DMS153 (cell line): ENCODE data around the gene ZNF324.
"Not testable (repeated sequence)": the region's sequence is repeated elsewhere in the genome, so short reads cannot be mapped to it uniquely, and the experiment has no call there.

Experiments used
- DNase-seq: peaks from one replicate; lab custom pipeline; 2025; lab: John Stamatoyannopoulos, UW

The ZNF324 gene

DNA sequence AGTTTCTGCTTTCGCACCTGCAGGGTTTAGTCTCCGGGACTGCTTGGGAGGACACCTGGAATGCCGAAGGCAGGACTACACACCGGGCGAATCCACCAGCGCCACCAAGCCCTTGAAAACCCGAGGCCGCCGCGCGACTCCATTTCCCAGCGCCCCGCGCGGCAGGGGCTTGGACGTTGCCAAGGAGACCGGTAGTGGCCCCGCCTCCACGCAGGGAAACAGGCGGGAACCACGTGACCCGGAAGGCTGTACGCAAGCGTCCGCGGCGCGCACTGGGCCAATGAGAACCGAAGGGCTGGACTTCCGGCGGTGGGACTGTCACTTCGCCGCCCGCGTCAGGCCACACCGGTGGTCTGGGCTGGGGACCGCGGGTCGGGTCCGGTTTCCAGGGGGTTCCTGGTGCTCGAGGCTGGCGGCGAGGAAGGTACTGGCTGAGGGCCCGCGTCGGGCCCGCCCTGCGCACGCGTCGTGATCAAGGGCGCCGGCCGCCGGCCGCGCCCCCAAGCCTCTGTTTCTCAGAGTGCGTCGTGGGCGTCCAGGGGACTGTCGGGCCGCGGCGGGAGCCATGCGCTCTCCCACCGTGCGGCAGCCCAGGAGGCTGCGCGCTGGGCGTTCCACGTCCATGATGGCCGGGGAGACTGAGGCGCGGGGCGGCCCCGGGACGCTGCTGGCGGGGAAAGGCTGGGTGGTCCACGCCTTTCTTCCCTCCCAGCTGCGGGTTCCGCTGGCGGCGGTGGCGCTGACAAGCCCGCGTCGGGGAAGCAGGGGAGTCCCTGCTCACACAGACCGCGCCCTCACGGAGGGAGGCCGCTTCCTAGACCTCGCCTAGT is at the start of gene ZNF324:
Gene ZNF324 (plus strand): TSS at position 321 of the 830 bp plus-strand sequence. CDS start 2,106 bp downstream, outside the sequence.
- peak; percentile 96 for DNase-seq

DNA sequence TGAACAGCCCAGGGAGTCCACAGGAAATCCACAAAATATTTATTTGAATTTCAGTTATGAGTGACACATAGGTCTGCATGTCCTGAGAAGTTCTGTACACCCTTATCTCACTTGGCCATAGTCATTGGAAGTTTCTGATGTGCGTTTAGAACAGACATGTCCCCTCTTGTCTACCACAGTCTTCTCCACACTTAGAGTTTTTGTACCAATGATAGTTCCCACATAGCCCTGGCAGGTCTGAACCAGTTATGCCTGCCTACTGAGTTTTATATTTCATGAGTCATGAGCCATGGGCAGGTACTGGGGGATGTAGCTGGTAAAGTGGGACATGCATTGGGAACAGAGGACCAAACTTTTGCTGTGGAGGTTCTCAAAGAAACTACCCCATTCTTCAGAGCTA is 38.3 kb upstream of the ZNF324 start:
- DNase-seq, result no peak

DNA sequence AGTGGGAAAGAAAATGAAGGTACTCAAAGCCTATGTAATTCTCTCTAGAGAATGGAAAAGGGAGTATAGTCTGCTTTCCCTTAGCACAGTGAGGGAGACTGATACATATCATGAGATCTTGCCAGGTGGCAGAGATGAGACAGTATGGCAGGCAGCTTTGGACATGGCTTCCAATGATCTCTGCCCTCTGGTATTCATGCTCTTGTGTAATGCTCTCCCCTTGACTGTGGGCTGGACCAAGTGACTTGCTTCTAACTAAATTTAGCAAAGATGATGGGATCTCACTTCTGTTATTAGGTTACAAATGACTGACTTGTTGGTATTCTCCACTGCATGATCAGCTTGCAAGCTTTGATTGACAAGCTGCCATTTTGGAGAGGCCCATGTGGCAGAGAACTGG is 37.1 kb upstream of the ZNF324 start:
- DNase-seq, result no peak

DNA sequence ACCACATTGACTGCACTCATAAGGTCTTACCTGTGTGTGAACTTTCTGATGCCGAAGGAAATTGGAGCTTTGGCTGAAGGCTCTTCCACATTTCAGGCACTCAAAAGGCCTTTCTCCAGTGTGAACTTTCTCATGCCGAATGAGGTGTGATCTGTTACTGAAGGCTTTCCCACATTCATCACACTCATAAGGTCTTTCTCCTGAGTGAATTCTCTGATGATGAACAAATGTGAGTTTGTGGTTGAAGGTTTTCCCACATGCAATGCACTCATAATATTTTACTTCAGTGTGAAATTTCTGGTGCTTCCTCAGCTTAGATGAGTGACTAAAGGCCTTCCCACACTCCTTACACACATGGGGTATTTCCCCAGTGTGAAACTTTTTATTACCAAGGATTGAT is 32.7 kb upstream of the ZNF324 start:
- no peak for DNase-seq

DNA sequence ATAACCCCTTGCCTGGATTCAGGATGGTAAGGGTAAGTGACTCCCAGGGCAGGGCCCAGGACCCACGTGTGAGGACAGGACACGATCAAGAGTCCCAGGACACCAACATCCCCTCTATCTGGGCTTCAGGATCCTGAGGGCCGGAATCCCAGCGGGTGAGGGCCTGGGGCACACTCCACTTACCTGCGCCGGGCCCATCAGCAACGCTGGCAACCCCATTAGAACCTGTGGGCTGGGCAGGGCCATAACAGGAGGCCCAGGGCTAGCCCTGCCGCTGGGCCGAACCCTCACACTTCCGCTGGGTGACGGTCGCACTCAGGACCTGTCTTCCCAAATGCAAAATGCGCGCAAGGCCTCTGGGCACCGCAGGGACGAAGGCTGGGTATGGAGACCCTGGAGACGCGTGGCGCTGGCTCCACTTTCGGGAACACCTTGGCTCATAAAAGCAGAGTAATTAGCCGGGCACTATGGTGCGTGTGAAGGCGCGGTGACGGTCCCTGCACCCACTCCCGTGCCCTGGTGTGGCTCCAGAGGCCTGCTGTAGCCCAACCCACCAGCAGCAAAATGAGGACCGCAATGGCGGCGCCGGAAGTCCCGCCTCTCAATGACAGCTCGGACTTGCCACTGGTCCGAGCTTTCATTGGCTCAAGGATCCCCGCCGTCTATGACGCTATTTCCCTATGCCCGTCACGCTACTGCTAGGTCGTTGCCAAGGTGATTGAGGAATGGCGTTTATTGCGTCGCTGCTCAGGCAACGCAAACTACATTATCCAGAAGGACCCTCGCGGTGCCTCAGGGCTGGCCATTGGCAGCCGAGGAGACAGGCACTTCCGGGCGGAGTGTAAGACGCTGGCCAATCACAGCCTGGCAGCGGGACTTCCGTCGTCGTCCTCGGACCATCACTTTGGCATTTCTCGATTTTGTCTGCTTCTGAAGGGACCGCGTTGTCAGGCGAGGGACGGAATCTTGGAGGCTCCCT is 27.0 kb upstream of the ZNF324 start, which contains the start of gene ZNF132:
Gene ZNF132 (minus strand): TSS at position 578 of the 979 bp plus-strand sequence. CDS start 332 bp downstream, at position 246.
- DNase-seq, result peak; percentile 99

DNA sequence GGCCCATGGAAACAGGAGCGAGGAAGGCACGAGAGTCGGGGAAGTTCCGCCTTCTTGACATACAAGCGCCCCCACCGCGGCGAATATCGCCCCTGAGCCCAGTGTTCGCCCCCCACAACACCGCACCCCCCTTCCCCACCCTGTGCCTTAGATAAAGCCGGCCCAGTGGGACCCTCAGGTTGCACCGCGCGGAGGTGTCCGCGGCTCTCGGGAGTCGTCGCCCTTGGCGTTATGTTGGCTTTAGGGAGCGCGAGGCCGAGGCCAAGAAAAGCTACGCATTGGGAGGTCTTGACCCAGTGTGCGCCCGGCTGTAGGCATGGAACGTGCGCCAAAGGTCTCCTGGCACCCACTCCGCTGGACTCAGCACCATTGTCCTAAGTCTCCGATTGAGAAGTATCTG is 26.3 kb upstream of the ZNF324 start:
- DNase-seq, result no peak

DNA sequence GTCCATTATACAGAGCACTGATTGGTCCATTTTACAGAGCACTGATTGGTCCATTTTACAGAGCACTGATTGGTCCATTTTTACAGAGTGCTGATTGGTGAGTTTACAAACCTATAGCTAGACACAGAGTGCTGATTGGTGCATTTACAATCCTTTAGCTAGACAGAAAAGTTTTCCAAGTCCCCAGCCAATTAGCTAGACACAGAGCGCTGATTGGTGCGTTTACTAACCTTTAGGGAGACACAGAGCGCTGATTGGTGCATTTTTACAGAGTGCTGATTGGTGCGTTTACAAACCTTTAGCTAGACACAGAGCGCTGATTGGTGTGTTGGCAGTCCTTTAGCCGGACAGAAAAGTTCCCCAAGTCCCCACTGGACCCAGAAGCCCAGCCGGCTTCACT is 23.9 kb upstream of the ZNF324 start:
- not testable (repeated sequence) for DNase-seq

DNA sequence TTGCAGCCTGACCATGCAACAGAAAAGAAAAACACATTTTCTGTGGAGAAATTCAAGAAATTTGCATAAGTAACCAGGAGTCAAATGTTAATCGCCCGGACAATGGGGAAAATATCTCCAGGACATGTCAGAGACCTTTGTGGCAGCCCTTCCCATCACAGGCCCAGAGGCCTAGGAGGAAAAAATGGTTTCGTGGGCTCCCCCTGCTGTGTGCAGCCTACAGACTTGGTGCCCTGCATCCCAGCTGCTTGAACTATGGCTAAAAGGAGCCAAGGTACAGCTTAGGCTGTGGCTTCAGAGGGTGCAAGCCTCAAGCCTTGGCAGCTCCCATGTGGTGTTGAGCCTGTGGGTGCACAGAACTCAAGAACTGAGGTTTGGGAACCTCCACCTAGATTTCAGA is 18.0 kb upstream of the ZNF324 start:
- DNase-seq, result not testable (repeated sequence)

DNA sequence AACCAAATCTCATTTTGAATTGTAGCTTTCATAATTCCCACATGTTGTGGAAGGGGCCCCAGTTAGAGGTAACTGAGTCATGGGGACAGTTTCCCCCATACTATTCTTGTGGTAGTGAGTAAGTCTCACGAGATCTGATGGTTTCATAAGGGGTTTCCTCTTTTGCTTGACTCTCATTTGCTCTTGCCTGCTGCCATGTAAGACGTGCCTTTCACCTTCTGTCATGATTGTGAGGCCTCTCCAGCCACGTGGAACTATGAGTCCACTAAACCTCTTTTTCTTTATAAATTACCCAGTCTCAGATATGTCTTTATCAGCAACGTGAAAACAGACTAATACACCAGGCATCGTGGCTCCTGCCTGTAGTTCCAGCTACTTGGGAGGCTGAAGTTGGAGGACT is 16.9 kb upstream of the ZNF324 start:
- not testable (repeated sequence) for DNase-seq

DNA sequence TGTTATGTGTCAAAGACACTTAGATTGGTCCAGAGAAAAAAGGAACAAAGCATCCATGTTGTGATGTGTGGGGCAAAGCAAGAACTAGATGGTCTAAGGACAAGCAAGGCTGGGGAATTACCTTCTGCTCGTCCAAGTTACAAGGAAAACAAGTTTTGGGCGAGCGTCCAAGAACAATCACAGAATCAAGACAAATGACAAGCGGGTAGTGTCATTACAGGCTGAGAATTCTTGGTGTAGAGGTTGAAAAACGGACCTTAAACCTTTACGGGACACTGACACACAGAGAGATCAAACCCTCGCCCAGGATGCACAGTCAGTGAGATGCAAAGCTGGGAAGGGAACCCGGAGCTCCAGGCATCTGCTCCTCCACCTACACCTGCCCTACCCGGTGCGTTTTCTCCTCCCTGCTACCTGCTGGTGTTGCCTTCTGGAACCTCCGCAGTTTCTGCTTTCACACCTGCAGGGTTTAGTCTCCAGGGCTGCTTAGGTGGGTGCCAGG is 16.0 kb upstream of the ZNF324 start:
- peak; percentile 58 for DNase-seq

DNA sequence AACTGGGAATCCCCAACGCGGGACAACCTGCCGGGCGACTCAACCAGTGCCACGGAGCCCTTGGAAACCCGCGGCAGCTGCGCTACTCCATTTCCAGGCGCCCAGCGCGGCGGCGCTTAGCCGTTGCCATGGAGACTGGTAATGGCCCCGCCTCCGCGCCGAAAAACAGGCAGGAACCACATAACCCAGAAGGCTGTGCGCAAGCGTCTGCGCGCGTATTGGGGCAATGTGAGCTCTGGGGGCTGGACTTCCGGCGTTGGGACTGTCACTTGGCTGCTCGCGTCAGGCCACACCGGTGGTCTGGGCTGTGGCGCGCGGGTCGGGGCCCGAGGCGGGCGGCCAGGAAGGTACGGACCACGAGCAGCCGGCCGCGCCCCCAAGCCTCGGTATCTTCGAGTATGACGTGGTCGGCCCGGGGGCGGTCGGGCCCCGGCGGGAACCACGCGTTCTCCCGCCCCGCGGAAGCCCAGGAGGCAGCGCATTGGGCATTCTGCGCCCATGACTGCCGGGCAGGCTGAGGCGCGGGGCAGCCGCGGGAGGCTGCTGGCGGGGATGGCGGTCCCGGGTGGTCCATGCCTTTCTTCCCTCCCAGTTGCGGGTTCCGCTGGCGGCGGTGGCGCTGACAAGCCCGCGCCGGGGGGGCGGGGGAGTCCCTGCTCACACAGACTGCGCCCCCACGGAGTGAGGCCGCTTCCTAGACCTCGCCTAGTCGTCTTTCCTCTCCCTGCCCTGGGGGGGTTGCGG is 15.3 kb upstream of the ZNF324 start, which contains the start of gene ZNF324B:
Gene ZNF324B (plus strand): TSS at position 265 of the 744 bp plus-strand sequence. CDS start 2,080 bp downstream, outside the sequence.
- DNase-seq, result peak; percentile 91

DNA sequence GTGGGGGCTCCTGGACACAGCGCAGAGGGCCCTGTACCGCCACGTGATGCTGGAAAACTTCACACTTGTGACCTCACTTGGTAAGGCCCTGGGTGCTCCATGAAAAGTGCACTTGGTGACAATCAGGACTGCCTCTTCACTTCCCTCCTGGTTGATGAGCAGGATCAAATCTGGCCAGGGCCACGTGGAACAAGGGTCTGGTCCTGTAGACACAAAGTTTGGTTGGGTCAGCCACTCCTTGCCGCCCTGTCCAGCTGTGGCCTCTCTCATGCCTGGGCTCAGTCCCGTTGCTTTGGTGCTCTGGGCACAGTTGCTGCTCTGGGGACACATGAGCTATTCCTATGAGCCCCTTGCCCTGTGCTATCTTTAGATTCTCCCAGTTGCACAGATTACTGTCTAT is 13.1 kb upstream of the ZNF324 start:
- no peak for DNase-seq

DNA sequence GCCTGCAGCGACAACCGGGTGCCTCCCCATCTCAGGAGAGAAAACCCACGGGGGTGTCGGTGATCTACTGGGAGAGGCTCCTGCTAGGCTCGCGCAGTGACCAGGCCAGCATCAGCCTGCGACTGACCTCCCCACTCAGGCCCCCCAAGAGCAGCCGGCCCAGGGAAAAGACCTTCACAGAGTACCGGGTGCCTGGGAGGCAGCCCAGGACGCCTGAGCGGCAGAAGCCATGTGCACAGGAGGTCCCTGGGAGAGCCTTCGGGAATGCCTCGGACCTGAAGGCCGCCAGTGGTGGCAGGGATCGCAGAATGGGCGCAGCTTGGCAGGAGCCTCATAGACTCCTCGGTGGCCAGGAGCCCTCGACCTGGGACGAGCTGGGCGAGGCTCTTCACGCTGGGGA is 11.6 kb upstream of the ZNF324 start:
- DNase-seq, result no peak

DNA sequence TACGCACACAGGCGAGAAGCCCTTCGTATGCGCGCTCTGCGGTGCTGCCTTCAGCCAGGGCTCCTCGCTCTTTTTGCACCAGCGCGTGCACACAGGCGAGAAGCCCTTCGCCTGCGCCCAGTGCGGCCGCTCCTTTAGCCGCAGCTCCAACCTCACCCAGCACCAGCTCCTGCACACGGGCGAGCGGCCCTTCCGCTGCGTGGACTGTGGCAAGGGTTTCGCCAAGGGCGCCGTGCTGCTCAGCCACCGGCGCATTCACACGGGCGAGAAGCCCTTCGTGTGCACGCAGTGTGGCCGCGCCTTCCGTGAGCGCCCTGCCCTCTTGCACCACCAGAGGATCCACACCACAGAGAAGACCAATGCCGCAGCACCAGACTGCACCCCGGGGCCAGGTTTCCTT is 10.8 kb upstream of the ZNF324 start:
- no peak for DNase-seq

DNA sequence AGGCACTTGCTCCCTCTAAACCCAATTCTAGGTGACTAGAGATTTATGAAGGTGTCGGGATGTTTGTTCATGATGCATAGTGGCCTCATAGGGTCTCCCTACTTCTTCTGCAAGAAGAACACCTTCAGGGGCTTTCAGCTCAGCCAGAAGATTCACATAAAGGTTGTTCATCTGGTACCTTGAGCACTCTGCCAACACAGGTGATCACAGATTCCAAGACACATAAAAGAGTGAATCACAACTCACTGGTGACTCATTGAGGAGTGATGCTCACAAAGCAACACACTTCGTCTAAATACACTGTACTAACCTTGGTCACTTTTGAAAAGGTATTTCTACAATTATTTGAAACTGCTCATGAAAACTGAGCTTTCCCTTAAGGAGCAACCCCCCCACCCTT is 6.8 kb upstream of the ZNF324 start:
- DNase-seq, result no peak

DNA sequence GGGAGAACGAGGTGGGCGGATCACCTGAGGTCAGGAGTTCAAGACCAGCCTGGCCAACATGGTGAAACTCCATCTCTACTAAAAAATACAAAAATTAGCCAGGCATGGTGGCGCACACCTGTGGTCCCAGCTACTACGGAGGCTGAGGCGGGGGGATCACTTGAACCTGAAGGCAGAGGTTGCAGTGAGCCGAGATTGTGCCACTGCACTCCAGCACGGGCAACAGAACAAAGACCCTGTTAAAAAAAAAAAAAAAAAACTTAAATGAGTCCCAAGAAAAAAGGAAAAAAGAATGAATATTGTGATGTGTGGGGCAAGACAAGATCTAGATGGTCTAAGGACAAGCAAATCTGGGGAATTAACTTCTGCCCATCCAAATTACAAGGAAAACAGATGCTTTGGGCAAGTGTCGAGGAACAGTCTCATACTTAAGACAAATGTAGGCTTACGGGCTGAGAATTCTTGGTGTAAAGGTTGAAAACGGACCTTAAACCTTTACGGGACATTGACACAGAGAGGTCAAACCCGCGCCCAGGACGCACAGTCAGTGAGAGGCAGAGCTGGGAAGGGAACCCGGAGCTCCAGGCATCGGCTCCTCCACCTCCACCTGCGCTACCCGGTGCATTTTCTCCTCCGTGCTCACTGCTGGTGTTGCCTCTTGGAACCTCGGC is 656 bp upstream of the ZNF324 start:
- DNase-seq, result no peak

DNA sequence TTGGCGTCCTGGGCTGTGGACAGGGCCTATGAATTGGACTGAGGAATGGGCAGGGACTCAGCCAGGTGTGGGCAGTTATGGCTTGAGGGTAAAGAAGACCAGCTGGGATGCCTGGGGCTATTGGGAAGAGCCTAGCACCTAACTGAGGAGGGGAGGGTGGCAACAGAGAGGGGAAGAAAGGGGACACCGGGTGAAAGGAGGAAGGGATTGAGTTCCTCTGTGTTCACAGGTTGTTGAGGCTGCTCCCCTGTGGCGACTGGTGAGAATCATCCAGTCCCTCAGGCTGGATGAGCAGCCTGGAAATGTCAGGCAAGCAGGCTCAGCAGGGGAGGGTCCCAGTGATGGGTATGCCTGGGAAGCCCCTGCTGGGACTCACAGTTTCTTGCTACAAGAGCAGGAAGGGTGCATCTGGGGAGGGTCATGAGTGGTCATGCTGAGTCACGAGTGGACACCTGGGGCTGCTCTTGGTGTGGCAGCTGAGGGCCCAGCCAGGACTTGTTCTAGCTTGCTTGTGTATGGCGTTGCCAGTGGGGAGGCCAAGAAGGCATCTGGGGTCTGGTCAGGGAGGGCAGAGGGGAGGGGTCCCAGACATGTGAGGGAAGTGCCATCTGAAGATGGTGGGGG is 1.4 kb downstream of the ZNF324 start:
- DNase-seq, result no peak

DNA sequence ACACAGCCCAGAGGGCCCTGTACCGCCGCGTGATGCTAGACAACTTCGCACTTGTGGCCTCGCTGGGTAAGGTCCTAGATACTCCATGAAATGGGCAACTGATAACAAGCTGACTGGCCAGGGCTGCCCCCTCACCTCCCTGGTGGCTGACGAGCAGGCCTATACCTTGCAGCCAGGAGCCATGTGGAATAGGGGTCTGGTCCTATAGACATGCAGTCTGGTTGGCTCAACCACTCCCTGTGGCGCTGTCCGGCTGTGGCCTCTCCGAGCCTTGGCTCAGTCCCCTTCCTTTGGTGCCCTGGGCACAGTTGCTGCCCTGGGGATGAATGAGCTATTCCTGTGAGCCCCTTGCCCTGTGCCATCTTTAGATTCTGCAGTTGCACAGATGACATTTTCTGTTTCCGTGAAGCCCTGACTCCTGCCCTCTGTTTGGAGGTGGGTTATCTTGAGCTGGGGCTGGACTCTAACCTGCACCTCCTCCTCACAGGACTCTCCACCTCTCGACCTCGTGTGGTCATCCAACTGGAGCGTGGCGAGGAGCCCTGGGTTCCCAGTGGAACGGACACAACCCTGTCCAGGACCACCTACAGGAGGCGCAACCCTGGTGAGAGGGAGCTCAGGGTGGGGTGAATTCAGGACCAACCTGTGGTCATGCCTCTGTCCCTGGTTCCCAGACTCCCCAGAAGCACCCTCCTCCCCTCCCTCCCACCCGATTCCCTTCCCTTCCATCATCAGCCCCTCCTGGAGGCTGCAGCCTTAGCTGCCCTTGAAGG is 2.5 kb downstream of the ZNF324 start:
- DNase-seq, result no peak

DNA sequence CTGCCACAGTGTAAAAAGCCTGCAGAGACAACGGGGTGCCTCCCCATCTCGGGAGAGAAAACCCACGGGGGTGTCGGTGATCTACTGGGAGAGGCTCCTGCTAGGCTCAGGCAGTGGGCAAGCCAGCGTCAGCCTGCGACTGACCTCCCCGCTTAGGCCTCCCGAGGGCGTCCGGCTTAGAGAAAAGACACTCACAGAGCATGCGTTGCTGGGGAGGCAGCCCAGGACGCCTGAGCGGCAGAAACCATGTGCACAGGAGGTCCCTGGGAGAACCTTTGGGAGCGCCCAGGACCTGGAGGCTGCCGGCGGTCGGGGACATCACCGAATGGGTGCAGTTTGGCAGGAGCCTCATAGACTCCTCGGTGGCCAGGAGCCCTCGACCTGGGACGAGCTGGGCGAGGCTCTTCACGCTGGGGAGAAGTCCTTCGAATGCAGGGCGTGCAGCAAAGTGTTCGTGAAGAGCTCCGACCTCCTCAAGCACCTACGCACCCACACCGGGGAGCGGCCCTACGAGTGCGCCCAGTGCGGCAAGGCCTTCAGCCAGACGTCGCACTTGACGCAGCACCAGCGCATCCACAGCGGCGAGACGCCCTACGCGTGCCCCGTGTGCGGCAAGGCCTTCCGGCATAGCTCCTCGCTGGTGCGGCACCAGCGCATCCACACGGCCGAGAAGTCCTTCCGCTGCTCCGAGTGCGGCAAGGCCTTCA is 4.1 kb downstream of the ZNF324 start:
- not testable (repeated sequence) for DNase-seq
